Central memory CD4-positive, alpha-beta T cell (primary cell): ENCODE results near the gene HMCES.
A peak's percentile ranks its signal among the peaks of the same experiment; 100 is the strongest.
"Not testable (repeated sequence)": the region's sequence is repeated elsewhere in the genome, so short reads cannot be mapped to it uniquely, and the experiment has no call there.

Experiments
- DNase-seq: peaks from one replicate; pipeline ENCODE4 v3.0.0; 2022

Gene HMCES

DNA sequence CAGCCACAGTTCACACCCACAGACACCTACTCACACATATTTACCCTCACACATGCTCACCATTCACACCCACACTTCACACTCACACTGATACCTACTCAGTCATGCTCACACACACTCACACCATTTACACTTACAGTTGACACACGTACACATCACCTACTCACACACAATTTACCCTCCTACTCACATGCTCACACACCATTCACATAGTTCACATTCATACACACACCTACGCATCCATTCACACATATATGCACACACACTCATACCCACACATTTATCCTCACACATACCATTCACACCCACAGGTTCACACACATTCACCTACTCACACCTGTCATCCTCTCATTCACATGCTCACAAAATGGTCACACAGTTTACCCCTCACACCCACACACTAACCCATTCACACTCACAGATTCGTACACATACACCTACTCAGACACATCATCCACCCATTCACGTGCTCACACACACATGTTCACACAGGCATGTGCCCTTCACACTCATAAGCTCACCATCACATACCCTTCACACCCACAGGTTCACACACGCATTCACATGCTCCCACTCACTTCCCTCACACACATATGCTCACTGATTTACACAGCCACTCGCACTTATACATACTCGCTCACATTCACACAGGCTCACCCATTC lies 42.3 kb downstream of the HMCES start:
- DNase-seq = no peak

GRCh38 chr3:129321887-129322286 lies 43.2 kb downstream of the HMCES start:
- no peak for DNase-seq

- DNase-seq = no peak
Observed at GRCh38 chr3:129323651-129324294, 45.1 kb downstream of the HMCES start.

DNA sequence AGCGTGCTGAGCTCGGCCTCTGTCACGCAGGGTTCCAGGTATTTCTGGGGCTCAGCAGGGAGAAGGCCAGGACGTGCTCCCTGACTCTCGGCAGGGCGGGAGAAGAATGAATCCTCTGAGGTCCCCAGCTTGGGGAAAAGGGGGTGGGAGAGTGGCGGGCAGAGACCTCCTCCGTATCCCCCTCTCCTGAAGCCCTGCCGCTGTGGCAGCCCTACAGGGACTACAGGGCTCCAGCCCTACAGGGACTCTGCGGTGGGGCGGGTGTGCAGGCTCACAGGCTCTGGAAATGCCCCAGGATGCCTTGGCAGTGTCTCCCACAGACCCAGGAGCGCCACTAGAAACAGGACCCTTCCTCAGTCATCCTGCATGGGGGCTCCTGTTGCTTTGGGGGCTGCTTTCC lies 46.2 kb downstream of the HMCES start:
- DNase-seq = no peak

GRCh38 chr3:129325383-129325782 lies 46.7 kb downstream of the HMCES start:
- DNase-seq = no peak

DNA sequence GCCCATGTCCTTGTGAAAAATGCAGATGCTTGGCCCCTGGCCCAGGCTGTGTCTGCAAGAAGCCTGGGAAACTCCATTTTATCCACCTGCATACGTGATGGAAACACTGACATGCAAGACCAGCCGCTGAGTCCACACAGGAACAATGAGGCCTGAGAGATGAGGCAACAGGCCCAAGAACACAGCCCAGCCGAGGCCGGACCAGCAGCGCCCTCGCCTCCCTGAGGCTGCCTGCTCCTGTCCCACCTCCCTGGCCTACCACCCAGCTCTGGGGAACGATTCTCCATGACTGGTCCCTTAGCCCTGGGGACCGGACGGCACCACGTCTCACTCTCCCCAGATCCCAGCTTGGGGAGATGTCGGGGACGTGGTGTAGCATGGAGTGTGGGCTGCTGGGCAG lies 47.5 kb downstream of the HMCES start:
- DNase-seq = no peak

- DNase-seq = no peak
Observed at GRCh38 chr3:129326595-129326994, 47.9 kb downstream of the HMCES start.

DNA sequence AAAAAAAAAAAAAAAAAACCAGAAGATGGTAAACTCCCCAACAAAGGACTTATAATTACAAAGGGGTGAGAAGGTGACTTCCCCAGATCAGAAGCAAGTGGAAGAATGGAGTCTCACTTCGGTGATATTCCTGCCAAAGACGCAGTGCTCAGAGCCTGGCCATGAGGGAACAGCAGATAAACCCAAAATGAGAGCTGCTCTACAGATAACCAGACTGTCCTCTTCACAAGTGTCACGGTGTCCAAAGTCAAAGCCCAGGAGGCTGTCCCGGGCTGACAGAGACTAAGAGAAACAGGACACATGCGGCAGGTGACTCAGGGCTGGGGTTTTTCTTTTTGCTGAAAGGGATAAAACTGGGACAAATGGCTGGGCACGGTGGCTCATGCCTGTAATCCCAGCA lies 48.8 kb downstream of the HMCES start:
- DNase-seq = no peak

DNA sequence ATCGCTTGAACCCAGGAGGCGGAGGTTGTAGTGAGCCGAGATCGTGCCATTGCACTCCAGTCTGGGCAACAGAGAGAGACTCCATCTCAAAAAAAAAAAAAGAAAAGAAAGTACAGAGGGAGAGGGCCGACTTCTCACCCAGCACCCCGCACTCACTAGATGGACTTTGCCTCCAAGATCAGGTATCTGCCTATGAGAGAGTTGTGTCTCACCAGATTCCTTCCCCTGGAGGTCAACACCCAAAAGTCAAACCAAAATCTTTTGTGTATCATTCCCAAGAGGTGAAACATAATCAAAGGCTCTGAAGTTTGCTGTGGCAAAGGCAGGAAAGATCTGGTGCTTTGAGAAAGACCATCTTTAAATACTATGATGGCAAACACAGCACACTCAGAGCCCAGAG lies 51.2 kb downstream of the HMCES start:
- no peak for DNase-seq

GRCh38 chr3:129330409-129330808 lies 51.7 kb downstream of the HMCES start:
- no peak for DNase-seq

GRCh38 chr3:129333891-129334290 lies 55.2 kb downstream of the HMCES start:
- DNase-seq = no peak

GRCh38 chr3:129336093-129336706 lies 57.5 kb downstream of the HMCES start:
- DNase-seq = no peak

- not testable (repeated sequence) for DNase-seq
Observed at GRCh38 chr3:129337719-129338118, 59.0 kb downstream of the HMCES start.

GRCh38 chr3:129339186-129339585 lies 60.5 kb downstream of the HMCES start:
- DNase-seq = not testable (repeated sequence)

DNA sequence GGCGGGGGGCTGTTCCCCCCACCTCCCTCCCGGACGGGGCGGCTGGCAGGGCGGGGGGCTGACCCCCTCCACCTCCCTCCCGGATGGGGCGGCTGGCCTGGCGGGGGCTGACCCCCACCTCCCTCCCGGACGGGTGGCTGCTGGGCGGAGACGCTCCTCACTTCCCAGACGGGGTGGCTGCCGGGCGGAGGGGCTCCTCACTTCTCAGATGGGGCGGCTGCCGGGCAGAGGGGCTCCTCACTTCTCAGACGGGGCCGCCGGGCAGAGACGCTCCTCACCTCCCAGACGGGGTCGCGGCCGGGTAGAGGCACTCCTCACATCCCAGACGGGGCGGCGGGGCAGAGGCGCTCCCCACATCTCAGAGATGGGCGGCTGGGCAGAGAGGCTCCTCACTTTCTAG lies 61.2 kb downstream of the HMCES start:
- not testable (repeated sequence) for DNase-seq

GRCh38 chr3:129341331-129342141 lies 62.9 kb downstream of the HMCES start:
- DNase-seq = no peak

GRCh38 chr3:129343643-129344360 lies 65.1 kb downstream of the HMCES start:
- DNase-seq = peak; percentile 6

- no peak for DNase-seq
Observed at GRCh38 chr3:129344540-129345220, 66.0 kb downstream of the HMCES start.

GRCh38 chr3:129345281-129345680 lies 66.6 kb downstream of the HMCES start:
- no peak for DNase-seq

DNA sequence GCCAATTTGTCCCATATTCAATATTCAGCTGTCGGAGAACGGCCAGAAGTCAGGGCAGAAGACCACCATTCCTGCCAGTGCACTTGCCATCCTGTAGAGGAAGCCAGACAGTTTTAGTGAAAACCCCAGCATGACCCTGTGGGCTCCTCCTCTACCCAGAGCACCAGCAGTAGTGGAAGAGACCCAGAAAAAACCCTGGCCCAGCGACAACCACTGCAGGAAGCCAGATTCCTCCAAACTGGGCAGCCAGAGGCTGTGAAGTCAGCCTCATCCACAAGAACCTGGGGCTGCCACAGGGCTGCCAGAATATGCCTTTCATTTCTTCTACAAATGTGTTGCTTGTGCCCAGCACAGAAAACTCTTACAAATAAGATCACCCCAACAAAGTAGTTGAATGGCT lies 67.3 kb downstream of the HMCES start:
- DNase-seq = no peak

DNA sequence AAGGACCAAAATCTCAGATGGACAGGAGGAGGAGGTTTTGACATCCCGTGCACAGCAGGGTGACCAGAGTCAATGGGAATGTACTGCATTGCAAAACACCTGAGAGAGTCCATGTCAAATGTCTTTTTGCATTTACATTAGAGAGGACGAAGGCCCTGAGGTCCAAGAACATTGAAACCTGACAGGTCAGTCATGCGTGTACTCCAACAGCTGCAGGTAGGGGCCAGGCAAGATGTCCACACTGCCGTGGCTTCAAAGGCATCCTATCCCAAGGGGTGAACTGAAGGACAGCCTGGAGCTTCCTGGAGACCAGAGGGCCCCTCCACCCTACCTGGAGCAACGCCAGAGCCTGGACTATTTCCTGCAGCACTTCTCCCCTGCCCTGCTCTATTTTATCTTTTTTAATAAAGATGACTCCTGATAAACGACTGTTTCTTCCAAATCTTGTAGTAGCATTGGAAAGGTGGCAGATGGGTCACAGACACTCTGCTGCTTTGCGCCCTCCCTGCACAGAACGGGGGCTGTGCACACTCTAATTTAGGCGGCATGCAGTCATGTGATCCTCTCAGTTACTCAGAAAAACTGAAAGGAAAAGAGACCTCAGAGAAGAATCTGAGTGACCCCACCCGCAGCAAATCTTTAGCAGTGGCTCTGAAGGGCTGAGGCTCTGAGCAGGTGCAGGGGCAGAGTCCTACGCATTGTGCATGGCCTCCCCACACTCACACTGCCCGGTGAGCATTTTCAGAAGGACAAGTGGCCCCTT lies 68.2 kb downstream of the HMCES start:
- no peak for DNase-seq
